ENCODE measurements around the gene EPHB2. TPM values are rescaled to one million over a fixed set of nuclear protein-coding genes. Genes with fewer than 3 reads are reported as not detected.

The EPHB2 gene
- polyA plus RNA-seq, 2 of the 4 experiments (the other 2 are of a cell fraction) = 13.0 to 35.3 TPM

DNA sequence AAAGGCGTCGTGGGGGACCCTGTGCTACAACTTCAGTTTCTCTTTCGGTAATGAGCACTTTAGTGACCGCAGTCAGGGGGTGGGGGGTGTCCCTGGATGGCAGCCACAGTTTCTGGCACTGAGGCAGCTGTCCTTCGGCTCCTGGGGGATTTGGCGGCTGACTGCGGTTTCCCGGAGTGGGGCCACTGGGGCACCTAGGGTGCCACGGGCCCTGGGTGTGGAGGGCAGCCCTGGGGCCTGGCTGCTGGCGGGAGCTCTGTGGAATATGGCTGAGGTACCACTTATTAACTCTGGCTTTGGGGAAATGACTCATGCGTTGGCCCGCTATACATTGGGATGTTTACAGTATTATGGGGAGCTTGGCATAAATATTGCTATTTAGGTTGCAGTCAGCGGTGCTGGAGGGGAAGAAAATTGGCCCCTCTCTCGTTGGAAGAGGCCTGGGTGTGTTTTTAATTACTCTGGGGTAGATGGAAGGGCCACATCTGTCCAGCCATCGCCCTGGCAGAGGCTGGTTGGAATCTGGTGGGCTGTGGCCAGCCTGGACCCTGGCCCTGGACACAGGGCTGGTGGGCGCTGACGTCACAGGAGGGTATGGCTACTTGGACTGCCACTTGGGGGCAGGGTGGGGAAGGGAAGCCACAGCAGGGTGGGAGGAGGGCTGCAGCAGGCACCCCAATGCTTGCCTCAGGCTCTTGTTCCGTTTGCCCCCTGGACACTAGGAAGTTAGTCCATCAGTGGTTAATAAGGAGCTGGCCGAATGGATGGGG lies 2.0 kb downstream of the EPHB2 start:
- H3K4me3 ChIP-seq = peak overlapping the region; percentile 97
- TF ChIP-seq BHLHE40 (IDR thresholded peaks at IDR 0.05; ENCODE audit: low read depth, low read length) (no peak), KDM5A (IDR thresholded peaks at IDR 0.05) (no peak), RARB (CRISPR knock-in tag; IDR thresholded peaks at IDR 0.05) (no peak), FOSB (CRISPR knock-in tag; IDR thresholded peaks at IDR 0.05) (no peak), ZNF302 (CRISPR knock-in tag; IDR thresholded peaks at IDR 0.05) (no peak), RCOR1 (IDR thresholded peaks at IDR 0.05; ENCODE audit: low read depth, low read length) (no peak), ZSCAN20 (CRISPR knock-in tag; IDR thresholded peaks at IDR 0.05) (no peak), FOSL2 (IDR thresholded peaks at IDR 0.05) (no peak), FOSL2 (CRISPR knock-in tag; IDR thresholded peaks at IDR 0.05) (no peak), ZFP36 (IDR thresholded peaks at IDR 0.05; ENCODE audit: borderline replicate concordance, partially characterized antibody) (no peak), POLR2AphosphoS2 (conservative IDR thresholded peaks at IDR 0.05; ENCODE audit: low read length) (no peak), ZC3H11A (IDR thresholded peaks at IDR 0.05) (no peak)
- TF ChIP-seq, protein P1, sequence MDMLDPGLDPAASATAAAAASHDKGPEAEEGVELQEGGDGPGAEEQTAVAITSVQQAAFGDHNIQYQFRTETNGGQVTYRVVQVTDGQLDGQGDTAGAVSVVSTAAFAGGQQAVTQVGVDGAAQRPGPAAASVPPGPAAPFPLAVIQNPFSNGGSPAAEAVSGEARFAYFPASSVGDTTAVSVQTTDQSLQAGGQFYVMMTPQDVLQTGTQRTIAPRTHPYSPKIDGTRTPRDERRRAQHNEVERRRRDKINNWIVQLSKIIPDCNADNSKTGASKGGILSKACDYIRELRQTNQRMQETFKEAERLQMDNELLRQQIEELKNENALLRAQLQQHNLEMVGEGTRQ (IDR thresholded peaks at IDR 0.05) = no peak
- TF ChIP-seq, protein P2, sequence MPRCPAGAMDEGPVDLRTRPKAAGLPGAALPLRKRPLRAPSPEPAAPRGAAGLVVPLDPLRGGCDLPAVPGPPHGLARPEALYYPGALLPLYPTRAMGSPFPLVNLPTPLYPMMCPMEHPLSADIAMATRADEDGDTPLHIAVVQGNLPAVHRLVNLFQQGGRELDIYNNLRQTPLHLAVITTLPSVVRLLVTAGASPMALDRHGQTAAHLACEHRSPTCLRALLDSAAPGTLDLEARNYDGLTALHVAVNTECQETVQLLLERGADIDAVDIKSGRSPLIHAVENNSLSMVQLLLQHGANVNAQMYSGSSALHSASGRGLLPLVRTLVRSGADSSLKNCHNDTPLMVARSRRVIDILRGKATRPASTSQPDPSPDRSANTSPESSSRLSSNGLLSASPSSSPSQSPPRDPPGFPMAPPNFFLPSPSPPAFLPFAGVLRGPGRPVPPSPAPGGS (IDR thresholded peaks at IDR 0.05) = no peak
- peaks cover 44% of the 10 kb centered on the region for H3K4me1 ChIP-seq
- H3K27ac ChIP-seq = peak overlapping the region; percentile 99 to 100; a peak in 4 of 6 replicates
- WGBS (ENCODE audit: missing lambda C conversion rate) = 76% methylated on average over 10 of the region's 19 CpGs
- no peaks in the 10 kb centered on the region for H3K9me3 ChIP-seq
- ChIA-PET CTCF (interaction anchor here (0.7 to 1.4 kb wide), 2 partner anchors 10 kb away, joined by 3 to 7 read pairs; no protein-coding TSS in a partner anchor), POLR2A (interaction anchor here (0.9 kb wide), 1 partner anchor 23 kb away, joined by 3 read pairs; no protein-coding TSS in a partner anchor)
- DNase-seq (ENCODE audit: low read depth in 1 of 2, low spot score in 1 of 2) = no peak
- peak overlapping the region; percentile 98 for H3K4me2 ChIP-seq
- FAIRE-seq = no peak
- no peak for ATAC-seq

DNA sequence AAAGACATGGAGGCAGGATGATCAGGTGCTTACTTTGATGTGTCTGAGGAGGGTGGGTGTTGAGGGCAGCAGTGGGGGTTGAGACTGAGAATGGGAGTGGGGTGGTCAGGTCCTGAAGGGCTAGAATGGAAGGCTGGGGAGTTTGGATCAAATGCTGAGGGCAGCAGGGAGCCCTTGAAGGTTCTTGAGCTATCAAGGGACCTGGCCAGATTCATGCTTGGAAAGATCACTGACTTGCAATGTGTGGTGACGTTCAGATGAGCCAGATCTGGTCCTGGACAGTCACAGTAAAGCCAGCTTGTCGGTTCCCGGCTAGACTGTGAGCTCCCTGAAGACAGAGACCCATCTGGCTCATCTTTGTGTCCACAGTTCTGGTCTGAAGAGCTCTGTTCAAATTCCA lies 3.8 kb downstream of the EPHB2 start:
- Histone ChIP-seq H3K4me3 (no peak overlapping the region), H3K27ac (no peak overlapping the region), H3K4me1 (peaks cover 43% of the 10 kb centered on the region), H3K9me3 (no peaks in the 10 kb centered on the region), H3K4me2 (no peak overlapping the region)
- no peak for FAIRE-seq
- TF ChIP-seq, protein P3, sequence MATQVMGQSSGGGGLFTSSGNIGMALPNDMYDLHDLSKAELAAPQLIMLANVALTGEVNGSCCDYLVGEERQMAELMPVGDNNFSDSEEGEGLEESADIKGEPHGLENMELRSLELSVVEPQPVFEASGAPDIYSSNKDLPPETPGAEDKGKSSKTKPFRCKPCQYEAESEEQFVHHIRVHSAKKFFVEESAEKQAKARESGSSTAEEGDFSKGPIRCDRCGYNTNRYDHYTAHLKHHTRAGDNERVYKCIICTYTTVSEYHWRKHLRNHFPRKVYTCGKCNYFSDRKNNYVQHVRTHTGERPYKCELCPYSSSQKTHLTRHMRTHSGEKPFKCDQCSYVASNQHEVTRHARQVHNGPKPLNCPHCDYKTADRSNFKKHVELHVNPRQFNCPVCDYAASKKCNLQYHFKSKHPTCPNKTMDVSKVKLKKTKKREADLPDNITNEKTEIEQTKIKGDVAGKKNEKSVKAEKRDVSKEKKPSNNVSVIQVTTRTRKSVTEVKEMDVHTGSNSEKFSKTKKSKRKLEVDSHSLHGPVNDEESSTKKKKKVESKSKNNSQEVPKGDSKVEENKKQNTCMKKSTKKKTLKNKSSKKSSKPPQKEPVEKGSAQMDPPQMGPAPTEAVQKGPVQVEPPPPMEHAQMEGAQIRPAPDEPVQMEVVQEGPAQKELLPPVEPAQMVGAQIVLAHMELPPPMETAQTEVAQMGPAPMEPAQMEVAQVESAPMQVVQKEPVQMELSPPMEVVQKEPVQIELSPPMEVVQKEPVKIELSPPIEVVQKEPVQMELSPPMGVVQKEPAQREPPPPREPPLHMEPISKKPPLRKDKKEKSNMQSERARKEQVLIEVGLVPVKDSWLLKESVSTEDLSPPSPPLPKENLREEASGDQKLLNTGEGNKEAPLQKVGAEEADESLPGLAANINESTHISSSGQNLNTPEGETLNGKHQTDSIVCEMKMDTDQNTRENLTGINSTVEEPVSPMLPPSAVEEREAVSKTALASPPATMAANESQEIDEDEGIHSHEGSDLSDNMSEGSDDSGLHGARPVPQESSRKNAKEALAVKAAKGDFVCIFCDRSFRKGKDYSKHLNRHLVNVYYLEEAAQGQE (IDR thresholded peaks at IDR 0.05) = no peak
- TF ChIP-seq ZC3H11A (IDR thresholded peaks at IDR 0.05) = no peak
- no peak for TF ChIP-seq CHD2 (IDR thresholded peaks at IDR 0.05; ENCODE audit: low read length, partially characterized antibody)
- TF ChIP-seq, protein P1 (IDR thresholded peaks at IDR 0.05) = no peak
- no peak for TF ChIP-seq EHMT2 (IDR thresholded peaks at IDR 0.05; ENCODE audit: low read depth)
- TF ChIP-seq POLR2A (IDR thresholded peaks at IDR 0.05; ENCODE audit: low read length) = no peak
- TF ChIP-seq CBX2 (IDR thresholded peaks at IDR 0.05; ENCODE audit: borderline replicate concordance, low read depth) = no peak
- no peak for TF ChIP-seq HEYL (CRISPR knock-in tag; IDR thresholded peaks at IDR 0.05)
- TF ChIP-seq RARB (CRISPR knock-in tag; IDR thresholded peaks at IDR 0.05) = no peak
- no peak for TF ChIP-seq HOXA7 (CRISPR knock-in tag; IDR thresholded peaks at IDR 0.05)
- TF ChIP-seq SMC3 (IDR thresholded peaks at IDR 0.05) = no peak
- TF ChIP-seq CEBPB (IDR thresholded peaks at IDR 0.05) = no peak
- TF ChIP-seq, protein P4, sequence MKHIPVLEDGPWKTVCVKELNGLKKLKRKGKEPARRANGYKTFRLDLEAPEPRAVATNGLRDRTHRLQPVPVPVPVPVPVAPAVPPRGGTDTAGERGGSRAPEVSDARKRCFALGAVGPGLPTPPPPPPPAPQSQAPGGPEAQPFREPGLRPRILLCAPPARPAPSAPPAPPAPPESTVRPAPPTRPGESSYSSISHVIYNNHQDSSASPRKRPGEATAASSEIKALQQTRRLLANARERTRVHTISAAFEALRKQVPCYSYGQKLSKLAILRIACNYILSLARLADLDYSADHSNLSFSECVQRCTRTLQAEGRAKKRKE (CRISPR knock-in tag; IDR thresholded peaks at IDR 0.05; ENCODE audit: low read depth) = no peak
- ChIA-PET CTCF (interaction anchor here (0.7 to 5.9 kb wide), 3 partner anchors 10 to 148 kb away, joined by 3 to 43 read pairs (median 3); no protein-coding TSS in a partner anchor), POLR2A (no interaction called here)
- WGBS (ENCODE audit: missing lambda C conversion rate) = 86% methylated on average over 3 of the region's 3 CpGs
- no peak for DNase-seq (ENCODE audit: low read depth in 1 of 2, low spot score in 1 of 2)
- no peak for ATAC-seq
